Tibial nerve (tissue), 4 donors: Measurements from ENCODE around the gene TMEM95. TPM values are rescaled to one million over a fixed set of nuclear protein-coding genes. Genes with fewer than 3 reads are reported as not detected.
"Not testable (repeated sequence)": the region's sequence is repeated elsewhere in the genome, so short reads cannot be mapped to it uniquely, and the experiment has no call there.

Experiments
- DNase-seq, 2 donors: peaks; one replicate each; pipeline ENCODE4 v3.0.0-alpha.2; 2019; ENCODE audit warnings: low spot score in 2 of 2
- H3K27ac ChIP-seq, 4 donors: fragments of 200-600 bp; sonication (generic) in 3 of 4; one replicate each; pipeline ENCODE4 v1.5.1; 2017 to 2019; ENCODE audit warnings: mild to moderate bottlenecking in 1 of 4
- H3K27me3 ChIP-seq, 2 donors: fragments of 200-600 bp; sonication (generic) in 1 of 2; one replicate each; pipeline versions ENCODE4 v1.5.1 to v1.6.0; 2017 to 2019
- H3K36me3 ChIP-seq, 3 donors: fragments of 200-600 bp; sonication (generic); one replicate each; pipeline ENCODE4 v1.5.1; 2018 to 2019
- H3K4me1 ChIP-seq, 4 donors: fragments of 200-600 bp; sonication (generic) in 3 of 4; one replicate each; pipeline ENCODE4 v1.5.1; 2017 to 2019
- H3K4me3 ChIP-seq, 4 donors: fragments of 200-600 bp; sonication (generic) in 3 of 4; one replicate each; pipeline ENCODE4 v1.5.1; 2017 to 2019; ENCODE audit warnings: mild to moderate bottlenecking in 1 of 4, moderate library complexity in 1 of 4
- H3K9me3 ChIP-seq, 4 donors: fragments of 200-600 bp; sonication (generic) in 3 of 4; one replicate each; pipeline ENCODE4 v1.5.1; 2017 to 2019
- EP300 ChIP-seq, 2 donors: sonication (generic); formaldehyde crosslinking; IDR thresholded peaks; one replicate each; pipeline ENCODE4 v1.6.1; 2017; ENCODE audit warnings: antibody characterized with exemption in 2 of 2, mild to moderate bottlenecking in 1 of 2
- POLR2A ChIP-seq, 2 donors: fragments of 450-650 bp; IDR thresholded peaks; one replicate each; pipeline ENCODE4 v1.6.1; 2017; ENCODE audit warnings: antibody characterized with exemption in 2 of 2, mild to moderate bottlenecking in 2 of 2, moderate library complexity in 2 of 2
- WGBS, 2 donors: methylation state at CpG; one replicate each; pipeline ENCODE4 v1.1.5; 2018; 5-methylcytosine and 5-hydroxymethylcytosine counted together
- total RNA-seq, 4 donors: library from RNA; depleted of rRNA; stranded (reverse); fragments of >200 nt; gene quantifications; one replicate each; pipeline ENCODE4 v1.1.0, GENCODE V29; 2016
- TF ChIP-seq, protein P1 (sequence below), 5 experiments: fragments of 200-600 bp in 3 of 5; fragments of 450-650 bp in 2 of 5; sonication (generic) in 3 of 5; IDR thresholded peaks; one replicate each; pipeline ENCODE4 v1.5.1; 2016 to 2019; ENCODE audit warnings: antibody characterized with exemption in 5 of 5, mild to moderate bottlenecking in 3 of 5, moderate library complexity in 2 of 5

Gene TMEM95
- total RNA-seq, 4 donors from 2014 or later = not detected

DNA sequence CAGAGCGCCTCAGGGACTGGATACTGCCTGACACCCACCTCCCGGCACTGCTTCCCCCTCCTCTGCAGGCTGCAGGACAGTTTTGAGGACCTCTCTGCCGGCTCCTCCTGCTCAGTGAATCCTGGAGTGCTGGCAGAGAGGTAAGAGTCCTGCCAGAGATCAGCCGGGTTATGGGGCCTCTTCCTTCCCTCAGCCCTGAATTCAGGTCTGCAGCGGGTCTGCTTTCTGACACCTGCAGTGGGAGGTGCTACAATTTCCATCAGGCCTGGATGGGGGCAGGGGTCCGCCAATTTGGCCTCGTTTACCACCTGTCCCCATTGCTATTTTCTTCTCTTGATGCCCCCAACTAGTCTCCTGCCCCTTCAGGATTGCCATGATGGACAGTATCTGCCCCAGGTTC, 22.8 kb upstream of the TMEM95 start:
- 54 to 65% methylated on average over 6 to 7 of the region's 7 CpGs for WGBS, 2 donors
- Histone ChIP-seq H3K27ac (no peak overlapping the region), H3K4me3 (no peak overlapping the region), H3K4me1 (peaks cover 0 to 25% (median 14%) of the 10 kb centered on the region in 4 donors), H3K27me3 (peaks cover 0 to 47% of the 10 kb centered on the region in 2 donors), H3K36me3 (peaks cover 0 to under 1% (median 0%) of the 10 kb centered on the region in 3 donors), H3K9me3 (no peaks in the 10 kb centered on the region)
- DNase-seq = no peak
- TF ChIP-seq EP300 (IDR thresholded peaks at IDR 0.05) = no peak
- no peak for TF ChIP-seq POLR2A (IDR thresholded peaks at IDR 0.05)
- TF ChIP-seq, protein P1, sequence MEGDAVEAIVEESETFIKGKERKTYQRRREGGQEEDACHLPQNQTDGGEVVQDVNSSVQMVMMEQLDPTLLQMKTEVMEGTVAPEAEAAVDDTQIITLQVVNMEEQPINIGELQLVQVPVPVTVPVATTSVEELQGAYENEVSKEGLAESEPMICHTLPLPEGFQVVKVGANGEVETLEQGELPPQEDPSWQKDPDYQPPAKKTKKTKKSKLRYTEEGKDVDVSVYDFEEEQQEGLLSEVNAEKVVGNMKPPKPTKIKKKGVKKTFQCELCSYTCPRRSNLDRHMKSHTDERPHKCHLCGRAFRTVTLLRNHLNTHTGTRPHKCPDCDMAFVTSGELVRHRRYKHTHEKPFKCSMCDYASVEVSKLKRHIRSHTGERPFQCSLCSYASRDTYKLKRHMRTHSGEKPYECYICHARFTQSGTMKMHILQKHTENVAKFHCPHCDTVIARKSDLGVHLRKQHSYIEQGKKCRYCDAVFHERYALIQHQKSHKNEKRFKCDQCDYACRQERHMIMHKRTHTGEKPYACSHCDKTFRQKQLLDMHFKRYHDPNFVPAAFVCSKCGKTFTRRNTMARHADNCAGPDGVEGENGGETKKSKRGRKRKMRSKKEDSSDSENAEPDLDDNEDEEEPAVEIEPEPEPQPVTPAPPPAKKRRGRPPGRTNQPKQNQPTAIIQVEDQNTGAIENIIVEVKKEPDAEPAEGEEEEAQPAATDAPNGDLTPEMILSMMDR (IDR thresholded peaks at IDR 0.05) = no peak

DNA sequence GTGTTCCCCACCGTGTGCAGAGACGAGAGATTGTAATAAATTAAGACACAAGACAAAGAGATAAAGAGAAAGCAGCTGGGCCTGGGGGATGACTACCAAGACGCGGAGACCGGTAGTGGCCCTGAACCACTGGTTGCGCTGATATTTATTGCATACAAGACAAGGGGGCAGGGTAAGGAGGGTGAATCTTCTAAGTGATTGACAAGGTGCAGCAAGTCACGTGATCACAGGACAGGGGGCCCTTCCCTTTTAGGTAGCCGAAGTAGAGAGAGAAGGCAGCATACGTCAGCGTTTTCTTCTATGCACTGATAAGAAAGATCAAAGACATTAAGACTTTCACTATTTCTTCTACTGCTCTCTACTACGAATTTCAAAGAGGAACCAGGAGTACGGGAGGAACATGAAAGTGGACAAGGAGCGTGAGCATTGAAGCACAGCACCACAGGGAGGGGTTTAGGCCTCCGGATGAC, 22.3 kb upstream of the TMEM95 start:
- H3K4me1 ChIP-seq = peaks cover 0 to 20% (median 14%) of the 10 kb centered on the region in 4 donors
- H3K9me3 ChIP-seq, H3K4me3 ChIP-seq, H3K36me3 ChIP-seq, DNase-seq, H3K27ac ChIP-seq: not testable (repeated sequence)
- peaks cover 0 to 48% of the 10 kb centered on the region in 2 donors for H3K27me3 ChIP-seq
- 48 to 56% methylated on average over 12 to 13 of the region's 14 CpGs for WGBS, 2 donors

DNA sequence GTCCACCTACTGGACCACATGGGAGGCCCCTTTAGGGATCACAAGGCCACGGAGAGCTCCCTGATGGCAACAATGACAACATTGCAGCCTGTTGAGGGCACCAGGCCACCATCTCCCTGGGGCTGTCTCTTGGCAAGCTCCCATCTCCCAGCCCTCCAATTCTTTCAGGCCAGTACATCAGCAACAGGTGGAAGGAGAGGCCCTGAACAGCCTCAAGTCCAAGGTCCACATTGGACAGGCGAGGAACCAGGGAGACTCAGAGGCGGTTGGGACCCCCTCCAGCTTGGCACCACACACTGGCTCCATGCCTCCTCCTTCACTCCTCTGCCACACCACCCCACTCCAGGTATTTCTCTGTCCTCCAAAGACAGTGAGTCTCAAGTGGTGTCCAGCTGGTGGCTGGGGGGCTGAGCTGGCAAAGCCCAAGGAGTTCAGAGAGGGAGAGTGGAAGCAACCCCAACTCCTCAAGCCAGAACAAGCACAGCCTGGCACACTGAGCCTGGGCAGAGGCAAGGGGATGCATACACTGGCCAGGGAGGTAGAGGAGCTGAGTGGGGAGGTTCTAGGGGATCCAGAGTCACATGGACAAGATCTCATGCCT, 19.9 kb upstream of the TMEM95 start:
- Histone ChIP-seq H3K27me3 (peaks cover 0 to 57% of the 10 kb centered on the region in 2 donors), H3K36me3 (no peaks in the 10 kb centered on the region), H3K4me1 (peaks cover 0 to 9% (median 2%) of the 10 kb centered on the region in 4 donors), H3K27ac (no peak overlapping the region), H3K9me3 (no peaks in the 10 kb centered on the region), H3K4me3 (no peak overlapping the region)
- 68 to 90% methylated on average over 2 to 3 of the region's 3 CpGs for WGBS, 2 donors
- TF ChIP-seq, protein P1 (IDR thresholded peaks at IDR 0.05) = no peak
- TF ChIP-seq POLR2A (IDR thresholded peaks at IDR 0.05) (no peak), EP300 (IDR thresholded peaks at IDR 0.05) (no peak)
- DNase-seq = no peak

DNA sequence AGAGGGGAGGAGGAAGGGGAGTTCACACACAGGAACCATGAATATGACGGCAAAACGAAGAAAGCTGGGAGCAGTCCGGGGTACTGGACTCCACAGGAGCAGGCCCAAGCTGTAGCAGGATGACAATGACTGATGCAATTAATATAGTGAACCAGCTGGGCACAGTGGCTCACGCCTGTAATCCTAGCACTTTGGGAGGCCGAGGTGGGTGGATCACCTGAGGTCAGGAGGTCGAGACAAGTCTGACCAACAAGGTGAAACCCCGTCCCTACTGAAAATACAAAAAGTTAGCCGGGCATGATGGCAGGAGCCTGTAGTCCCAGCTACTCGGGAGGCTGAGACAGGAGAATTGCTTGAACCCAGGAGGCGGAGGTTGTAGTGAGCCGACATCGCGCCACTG, 19.2 kb upstream of the TMEM95 start:
- WGBS, 2 donors = 80% methylated on average over 13 of the region's 13 CpGs
- peak overlapping the region in 1 of 4 donors; percentile 78 for H3K27ac ChIP-seq
- H3K4me3 ChIP-seq, H3K4me1 ChIP-seq, H3K36me3 ChIP-seq, H3K9me3 ChIP-seq, DNase-seq: not testable (repeated sequence)
- peaks cover 0 to 57% of the 10 kb centered on the region in 2 donors for H3K27me3 ChIP-seq

DNA sequence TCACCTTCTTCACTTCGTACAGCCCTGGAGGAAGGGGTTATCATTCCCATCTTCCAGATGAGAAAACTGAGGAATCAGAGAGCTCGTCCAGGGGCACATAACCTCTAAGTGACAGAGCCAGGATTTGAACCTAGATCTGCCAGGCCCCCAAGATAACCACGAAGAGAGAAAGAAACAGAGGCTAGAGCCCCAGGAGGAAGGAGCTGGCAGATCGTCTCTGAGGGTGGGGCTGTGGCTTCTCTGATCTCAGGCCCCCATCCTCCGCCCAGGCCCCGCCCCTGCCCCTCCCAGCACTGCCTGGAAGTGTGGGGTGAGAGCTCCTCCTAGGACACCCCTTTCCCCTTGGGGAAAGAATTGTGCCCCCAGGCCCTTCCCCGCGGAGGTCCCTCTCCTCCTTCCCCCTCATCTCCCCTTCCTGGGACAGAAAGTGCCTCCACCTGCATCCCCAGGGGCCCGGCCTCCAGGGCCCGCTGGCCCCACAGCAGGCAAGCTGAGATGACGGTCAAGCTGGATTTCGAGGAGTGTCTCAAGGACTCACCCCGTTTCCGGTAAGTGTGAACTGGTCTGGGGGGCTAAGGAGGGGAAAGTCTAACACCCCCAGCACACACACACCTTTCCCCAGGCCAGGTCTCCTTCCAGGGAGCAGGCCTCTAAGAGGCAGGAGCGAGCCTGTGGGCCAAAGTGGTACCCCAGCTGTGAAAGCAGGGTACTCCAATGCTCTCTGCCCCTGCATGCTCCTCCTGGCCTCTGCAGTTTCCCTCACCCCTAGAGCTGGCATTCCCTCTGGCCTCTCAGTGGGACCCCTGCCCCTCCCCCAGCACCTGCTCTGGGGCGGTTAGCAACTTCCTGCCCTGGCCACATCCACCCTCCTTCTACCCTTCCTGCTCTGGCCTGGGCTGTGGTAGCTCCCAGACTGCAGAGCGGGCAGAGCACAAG, 18.4 kb upstream of the TMEM95 start, which contains the start of gene ACAP1:
ACAP1 (plus strand) TSS at position 290 of the 936 bp plus-strand sequence; CDS start at position 496, 206 bp downstream.
- H3K27ac ChIP-seq = peak within 1 kb of the TSS in 1 of 4 donors; percentile 78
- 32 to 38% methylated on average over 15 to 17 of the region's 17 CpGs for WGBS, 2 donors
- H3K36me3 ChIP-seq = no peaks in the 10 kb centered on the region
- no peaks in the 10 kb centered on the region for H3K9me3 ChIP-seq
- H3K4me1 ChIP-seq = no peaks in the 10 kb centered on the region
- peak within 1 kb of the TSS in 2 of 4 donors; percentile 0 to 37 for H3K4me3 ChIP-seq
- peaks cover 0 to 57% of the 10 kb centered on the region in 2 donors for H3K27me3 ChIP-seq
- DNase-seq = no peak
- no peak for TF ChIP-seq POLR2A (IDR thresholded peaks at IDR 0.05)
- TF ChIP-seq, protein P1 (IDR thresholded peaks at IDR 0.05) = no peak
- TF ChIP-seq EP300 (IDR thresholded peaks at IDR 0.05) = no peak

DNA sequence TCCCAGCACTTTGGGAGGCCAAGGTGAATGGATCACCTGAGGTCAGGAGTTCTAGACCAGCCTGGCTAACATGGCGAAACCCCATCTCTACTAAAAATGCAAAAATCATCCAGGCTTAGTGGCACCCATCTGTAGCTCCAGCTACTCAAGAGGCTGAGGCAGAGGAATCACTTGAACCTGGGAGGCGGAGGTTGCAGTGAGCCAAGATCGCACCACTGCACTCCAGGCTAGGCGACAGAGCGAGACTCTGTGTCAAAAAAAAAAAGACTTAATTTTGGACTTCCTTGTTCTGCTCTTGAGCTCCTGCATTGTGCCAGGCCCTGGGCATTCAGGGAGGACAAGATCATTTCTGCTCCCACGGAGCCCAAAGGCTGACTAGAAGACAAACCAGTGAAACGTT, 17.4 kb upstream of the TMEM95 start:
- WGBS, 2 donors = 73 to 74% methylated on average over 7 of the region's 7 CpGs
- H3K27me3 ChIP-seq = peaks cover 0 to 49% of the 10 kb centered on the region in 2 donors
- H3K4me1 ChIP-seq = not testable (repeated sequence)

More for the DNA sequence above, 17.4 kb upstream of the TMEM95 start:
- not testable (repeated sequence) for H3K36me3 ChIP-seq, H3K4me3 ChIP-seq, H3K27ac ChIP-seq, H3K9me3 ChIP-seq, DNase-seq
